ENCODE data around the gene GGCX. TPM values are rescaled to one million over a fixed set of nuclear protein-coding genes. Genes with fewer than 3 reads are reported as not detected.

Gene GGCX
- total and polyA plus RNA-seq, 8 donors, result 15.7 to 43.4 (median 27.1) TPM

GRCh38 chr2:85558160-85558559, 3.1 kb downstream of the GGCX start:
- H3K27ac ChIP-seq, result no peak overlapping the region
- H3K4me3 ChIP-seq, result no peak overlapping the region
- TF ChIP-seq CTCF (IDR thresholded peaks at IDR 0.05), result no peak
- H3K36me3 ChIP-seq, result peaks cover 0 to 18% (median 2%) of the 10 kb centered on the region in 3 donors
- FAIRE-seq (no peak), DNase-seq (no peak), ATAC-seq (no peak)
- H3K9me3 ChIP-seq, result no peaks in the 10 kb centered on the region
- WGBS, 2 donors, result 88 to 90% methylated on average over 1 of the region's 1 CpG
- H3K4me1 ChIP-seq, result peaks cover 0 to 15% (median 9%) of the 10 kb centered on the region in 3 donors
- H3K27me3 ChIP-seq, result no peaks in the 10 kb centered on the region
- intact Hi-C loops (cut with DNase I), result loop anchor here in 1 of 3 donors (10.0 kb wide), 1 partner anchor 133 kb away; no protein-coding TSS in a partner anchor

GRCh38 chr2:85557130-85557529, 4.2 kb downstream of the GGCX start:
- no peak overlapping the region for H3K4me3 ChIP-seq
- WGBS, 2 donors, result 88 to 90% methylated on average over 5 of the region's 5 CpGs
- FAIRE-seq (no peak), ATAC-seq (no peak), DNase-seq (no peak)
- peaks cover 0 to 28% (median 3%) of the 10 kb centered on the region in 3 donors for H3K36me3 ChIP-seq
- TF ChIP-seq CTCF (IDR thresholded peaks at IDR 0.05), result no peak
- H3K27ac ChIP-seq, result no peak overlapping the region
- H3K9me3 ChIP-seq, result no peaks in the 10 kb centered on the region
- intact Hi-C loops (cut with DNase I), result loop anchor here in 1 of 3 donors (10.0 kb wide), 1 partner anchor 132 kb away; no protein-coding TSS in a partner anchor
- no peaks in the 10 kb centered on the region for H3K27me3 ChIP-seq
- H3K4me1 ChIP-seq, result peaks cover 0 to 17% (median 9%) of the 10 kb centered on the region in 3 donors

GRCh38 chr2:85554980-85555612, 6.2 kb downstream of the GGCX start:
- H3K27ac ChIP-seq, result no peak overlapping the region
- no peak for ATAC-seq
- intact Hi-C loops (cut with DNase I), result loop anchor here (5.0 to 10.0 kb wide), 2 partner anchors 130 to 133 kb away; no protein-coding TSS in a partner anchor

GRCh38 chr2:85553184-85553583, 8.1 kb downstream of the GGCX start:
- WGBS, 2 donors, result 82 to 88% methylated on average over 6 of the region's 6 CpGs
- no peak overlapping the region for H3K4me3 ChIP-seq
- FAIRE-seq (no peak), DNase-seq (no peak), ATAC-seq (no peak)
- no peaks in the 10 kb centered on the region for H3K27me3 ChIP-seq
- intact Hi-C loops (cut with DNase I), result loop anchor here (5.0 to 10.0 kb wide), 2 partner anchors 128 to 131 kb away; no protein-coding TSS in a partner anchor
- H3K9me3 ChIP-seq, result no peaks in the 10 kb centered on the region
- peaks cover 0 to 11% (median 0%) of the 10 kb centered on the region in 3 donors for H3K4me1 ChIP-seq
- H3K36me3 ChIP-seq, result peaks cover 0 to 48% (median 8%) of the 10 kb centered on the region in 3 donors
- TF ChIP-seq CTCF (IDR thresholded peaks at IDR 0.05), result no peak
- no peak overlapping the region for H3K27ac ChIP-seq

More at GRCh38 chr2:85554980-85555612, 6.2 kb downstream of the GGCX start:
- FAIRE-seq (no peak), DNase-seq (no peak)
- Histone ChIP-seq H3K27me3 (no peaks in the 10 kb centered on the region), H3K36me3 (peaks cover 0 to 43% (median 8%) of the 10 kb centered on the region in 3 donors), H3K4me1 (peaks cover 0 to 20% (median 9%) of the 10 kb centered on the region in 3 donors), H3K9me3 (no peaks in the 10 kb centered on the region), H3K4me3 (no peak overlapping the region)
- TF ChIP-seq CTCF (IDR thresholded peaks at IDR 0.05), result no peak
- WGBS, 2 donors, result 89 to 92% methylated on average over 3 of the region's 3 CpGs

Data from pancreas (tissue), 10 donors.